Measurements from ENCODE around the gene PI16.

DNA sequence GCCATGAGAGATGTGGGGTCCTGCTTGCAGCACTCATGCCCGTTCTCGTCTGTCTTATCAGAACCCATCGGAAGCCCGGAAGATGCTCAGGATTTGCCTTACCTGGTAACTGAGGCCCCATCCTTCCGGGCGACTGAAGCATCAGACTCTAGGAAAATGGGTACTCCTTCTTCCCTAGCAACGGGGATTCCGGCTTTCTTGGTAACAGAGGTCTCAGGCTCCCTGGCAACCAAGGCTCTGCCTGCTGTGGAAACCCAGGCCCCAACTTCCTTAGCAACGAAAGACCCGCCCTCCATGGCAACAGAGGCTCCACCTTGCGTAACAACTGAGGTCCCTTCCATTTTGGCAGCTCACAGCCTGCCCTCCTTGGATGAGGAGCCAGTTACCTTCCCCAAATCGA is 8.3 kb downstream of the PI16 start:
- TF ChIP-seq, protein P1, sequence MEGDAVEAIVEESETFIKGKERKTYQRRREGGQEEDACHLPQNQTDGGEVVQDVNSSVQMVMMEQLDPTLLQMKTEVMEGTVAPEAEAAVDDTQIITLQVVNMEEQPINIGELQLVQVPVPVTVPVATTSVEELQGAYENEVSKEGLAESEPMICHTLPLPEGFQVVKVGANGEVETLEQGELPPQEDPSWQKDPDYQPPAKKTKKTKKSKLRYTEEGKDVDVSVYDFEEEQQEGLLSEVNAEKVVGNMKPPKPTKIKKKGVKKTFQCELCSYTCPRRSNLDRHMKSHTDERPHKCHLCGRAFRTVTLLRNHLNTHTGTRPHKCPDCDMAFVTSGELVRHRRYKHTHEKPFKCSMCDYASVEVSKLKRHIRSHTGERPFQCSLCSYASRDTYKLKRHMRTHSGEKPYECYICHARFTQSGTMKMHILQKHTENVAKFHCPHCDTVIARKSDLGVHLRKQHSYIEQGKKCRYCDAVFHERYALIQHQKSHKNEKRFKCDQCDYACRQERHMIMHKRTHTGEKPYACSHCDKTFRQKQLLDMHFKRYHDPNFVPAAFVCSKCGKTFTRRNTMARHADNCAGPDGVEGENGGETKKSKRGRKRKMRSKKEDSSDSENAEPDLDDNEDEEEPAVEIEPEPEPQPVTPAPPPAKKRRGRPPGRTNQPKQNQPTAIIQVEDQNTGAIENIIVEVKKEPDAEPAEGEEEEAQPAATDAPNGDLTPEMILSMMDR (IDR thresholded peaks at IDR 0.05) = no peak
- no peak for TF ChIP-seq POLR2A (IDR thresholded peaks at IDR 0.05)

Data from esophagus squamous epithelium (tissue), 4 donors.